ENCODE measurements around the gene SF3B3.

Gene SF3B3

GRCh38 chr16:70569752-70570151 lies 46.1 kb downstream of the SF3B3 start:
- TF ChIP-seq GATA3 (IDR thresholded peaks at IDR 0.05; ENCODE audit: low read depth, low read length), result no peak
- no peak for TF ChIP-seq GATA2 (IDR thresholded peaks at IDR 0.05; ENCODE audit: low read depth, low read length)

- TF ChIP-seq GATA2 (IDR thresholded peaks at IDR 0.05; ENCODE audit: low read depth, low read length), result no peak
- no peak for TF ChIP-seq GATA3 (IDR thresholded peaks at IDR 0.05; ENCODE audit: low read depth, low read length)
Measured at GRCh38 chr16:70570967-70571570, 47.5 kb downstream of the SF3B3 start.

GRCh38 chr16:70571623-70572022 lies 48.0 kb downstream of the SF3B3 start:
- TF ChIP-seq GATA2 (IDR thresholded peaks at IDR 0.05; ENCODE audit: low read depth, low read length), result no peak

GRCh38 chr16:70572050-70572925 lies 48.7 kb downstream of the SF3B3 start:
- TF ChIP-seq GATA2 (IDR thresholded peaks at IDR 0.05; ENCODE audit: low read depth, low read length) (no peak), GATA3 (IDR thresholded peaks at IDR 0.05; ENCODE audit: low read depth, low read length) (no peak)

GRCh38 chr16:70572926-70573270 lies 49.3 kb downstream of the SF3B3 start:
- TF ChIP-seq GATA3 (IDR thresholded peaks at IDR 0.05; ENCODE audit: low read depth, low read length), result no peak
- TF ChIP-seq GATA2 (IDR thresholded peaks at IDR 0.05; ENCODE audit: low read depth, low read length), result no peak

- no peak for TF ChIP-seq GATA3 (IDR thresholded peaks at IDR 0.05; ENCODE audit: low read depth, low read length)
- TF ChIP-seq GATA2 (IDR thresholded peaks at IDR 0.05; ENCODE audit: low read depth, low read length), result no peak
Measured at GRCh38 chr16:70573451-70574121, 50.0 kb downstream of the SF3B3 start.

GRCh38 chr16:70574595-70575271 lies 51.1 kb downstream of the SF3B3 start:
- TF ChIP-seq GATA3 (IDR thresholded peaks at IDR 0.05; ENCODE audit: low read depth, low read length), result no peak
- TF ChIP-seq GATA2 (IDR thresholded peaks at IDR 0.05; ENCODE audit: low read depth, low read length), result no peak

- TF ChIP-seq GATA2 (IDR thresholded peaks at IDR 0.05; ENCODE audit: low read depth, low read length) (no peak), GATA3 (IDR thresholded peaks at IDR 0.05; ENCODE audit: low read depth, low read length) (no peak)
Measured at GRCh38 chr16:70575376-70575775, 51.8 kb downstream of the SF3B3 start.

GRCh38 chr16:70576431-70577255 lies 53.0 kb downstream of the SF3B3 start:
- TF ChIP-seq GATA3 (IDR thresholded peaks at IDR 0.05; ENCODE audit: low read depth, low read length), result no peak
- TF ChIP-seq GATA2 (IDR thresholded peaks at IDR 0.05; ENCODE audit: low read depth, low read length), result no peak

GRCh38 chr16:70577256-70577698 lies 53.7 kb downstream of the SF3B3 start:
- TF ChIP-seq GATA2 (IDR thresholded peaks at IDR 0.05; ENCODE audit: low read depth, low read length) (no peak), GATA3 (IDR thresholded peaks at IDR 0.05; ENCODE audit: low read depth, low read length) (no peak)

GRCh38 chr16:70578035-70578434 lies 54.4 kb downstream of the SF3B3 start:
- no peak for TF ChIP-seq GATA2 (IDR thresholded peaks at IDR 0.05; ENCODE audit: low read depth, low read length)
- no peak for TF ChIP-seq GATA3 (IDR thresholded peaks at IDR 0.05; ENCODE audit: low read depth, low read length)

GRCh38 chr16:70579248-70579647 lies 55.6 kb downstream of the SF3B3 start:
- TF ChIP-seq GATA2 (IDR thresholded peaks at IDR 0.05; ENCODE audit: low read depth, low read length) (no peak), GATA3 (IDR thresholded peaks at IDR 0.05; ENCODE audit: low read depth, low read length) (no peak)

All from SH-SY5Y (cell line).